BJ (cell line): ENCODE data around the gene MAL. TPM values are rescaled to one million over a fixed set of nuclear protein-coding genes. Genes with fewer than 3 reads are reported as not detected.

ENCODE experiments used
- CTCF ChIA-PET: fragments of 350-600 bp; formaldehyde crosslinking; extraction: SDS; loops from one replicate; lab custom pipeline; 2021; ENCODE audit warnings: antibody characterized with exemption, inconsistent platforms; lab: Yijun Ruan, JAX
- POLR2A ChIA-PET: fragments of 300-600 bp; sonication (Branson Sonifier 250); formaldehyde crosslinking; extraction: SDS; loops from one replicate; lab custom pipeline; 2021; ENCODE audit warnings: antibody characterized with exemption; lab: Charles Lee
- DNase-seq: peaks from one replicate; pipeline ENCODE4 v3.0.0-alpha.2; 2011; ENCODE audit warnings: low read depth
- H3K27me3 ChIP-seq: 2 replicates; pipeline ENCODE4 v1.6.0; 2011; ENCODE audit warnings: low read length; ENCODE audit not compliant: control insufficient read depth, insufficient read depth
- H3K36me3 ChIP-seq: 2 replicates; pipeline ENCODE4 v1.5.1; 2011; ENCODE audit warnings: low read length; ENCODE audit not compliant: control insufficient read depth, insufficient read depth
- H3K4me3 ChIP-seq: 2 replicates; pipeline ENCODE4 v1.5.1; 2011; ENCODE audit warnings: low read depth, mild to moderate bottlenecking, control low read depth, low read length
- CTCF ChIP-seq: IDR thresholded peaks from 2 replicates; pipeline ENCODE4 v1.5.1; 2011; ENCODE audit warnings: low read depth, mild to moderate bottlenecking, control low read depth, inconsistent platforms, low read length, moderate library complexity; ENCODE audit not compliant: insufficient read depth
- polyA plus RNA-seq: library from polyadenylated mRNA; depleted of rRNA; stranded (reverse); fragments of >200 nt; gene quantifications from 2 replicates; pipeline ENCODE4 v1.2.3, GENCODE V29; 2011

MAL gene
- polyA plus RNA-seq, 1 experiment = not detected

DNA sequence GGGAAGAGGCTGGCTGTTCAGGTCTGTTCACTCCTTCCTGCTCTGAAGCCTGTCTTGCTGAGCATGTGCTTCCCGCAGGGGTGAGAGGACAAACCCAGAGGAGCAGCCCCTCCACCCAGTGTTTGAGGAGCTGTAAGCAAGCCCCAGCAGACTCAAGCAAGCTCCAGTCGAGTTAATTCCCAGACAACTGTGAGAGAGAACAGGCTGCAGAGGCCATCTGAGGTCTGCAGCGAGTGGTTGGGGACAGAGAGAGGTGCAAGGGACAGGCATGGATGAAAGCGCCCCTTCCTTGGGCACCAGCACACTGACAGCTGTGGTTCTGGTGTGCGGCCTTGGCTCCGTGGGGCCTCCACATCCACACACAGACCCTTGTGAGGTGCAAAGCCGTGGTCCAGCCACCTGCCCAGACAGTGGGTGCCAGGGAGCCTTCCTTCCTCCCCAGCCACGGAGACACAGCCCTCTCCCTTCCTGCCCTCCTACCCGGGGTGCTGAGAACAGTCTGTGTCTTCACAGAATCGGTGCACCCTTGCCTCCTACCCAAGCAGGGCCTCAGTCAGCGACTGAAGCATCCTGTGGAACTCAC, 36.2 kb downstream of the MAL start:
- POLR2A ChIA-PET = no interaction called here
- no peak for DNase-seq
- peaks cover 8% of the 10 kb centered on the region for H3K27me3 ChIP-seq
- H3K36me3 ChIP-seq = no peaks in the 10 kb centered on the region
- CTCF ChIA-PET = interaction anchor here (2.4 kb wide), 1 partner anchor 14 kb away, joined by 10 read pairs; no protein-coding TSS in a partner anchor
- no peak overlapping the region for H3K4me3 ChIP-seq
- TF ChIP-seq CTCF = no peak

DNA sequence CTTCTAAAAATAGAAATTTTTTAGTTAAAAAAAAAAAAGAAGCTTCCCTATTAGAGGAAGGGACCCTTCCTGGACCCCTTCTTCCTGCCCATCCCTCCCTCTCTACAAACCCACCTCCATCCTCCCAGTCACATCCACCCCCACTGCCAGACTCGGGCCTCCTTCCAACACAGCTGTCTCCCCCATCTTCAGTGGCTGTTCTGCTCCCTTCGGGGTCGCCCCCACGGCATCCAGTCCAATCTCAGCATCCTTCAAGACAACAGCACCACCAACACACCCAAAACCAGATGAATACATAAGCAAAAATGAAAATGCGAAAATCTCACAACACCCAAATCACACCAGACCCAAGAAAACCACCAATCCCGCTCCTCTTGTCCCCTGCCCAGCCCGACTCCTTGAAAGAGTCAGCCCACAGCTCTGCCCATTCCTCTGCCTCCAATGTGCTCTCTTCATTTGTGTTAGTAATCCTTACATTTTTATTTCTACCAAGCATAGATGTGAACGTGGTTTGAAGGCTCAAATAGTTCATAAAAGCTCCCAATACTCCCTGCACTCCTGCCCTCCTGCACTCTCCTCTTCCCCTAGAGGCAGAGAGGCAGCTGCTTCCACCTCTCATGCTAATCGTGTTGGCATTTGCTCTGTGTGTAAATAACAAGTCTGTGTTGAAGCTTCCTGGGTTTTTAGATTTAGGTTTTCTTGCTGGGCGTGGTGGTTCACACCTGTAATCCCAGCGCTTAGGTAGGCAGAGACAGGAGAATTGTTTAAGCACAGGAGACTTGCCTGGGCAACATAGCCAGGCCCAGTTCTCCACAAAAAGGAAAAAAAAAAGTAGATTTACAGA, 37.0 kb downstream of the MAL start:
- Histone ChIP-seq H3K4me3 (no peak overlapping the region), H3K36me3 (no peaks in the 10 kb centered on the region), H3K27me3 (peaks cover 8% of the 10 kb centered on the region)
- no peak for DNase-seq
- TF ChIP-seq CTCF = no peak
- ChIA-PET POLR2A (no interaction called here), CTCF (interaction anchor here (0.7 to 2.4 kb wide), 2 partner anchors 13 to 16 kb away, joined by 3 to 10 read pairs; no protein-coding TSS in a partner anchor)

DNA sequence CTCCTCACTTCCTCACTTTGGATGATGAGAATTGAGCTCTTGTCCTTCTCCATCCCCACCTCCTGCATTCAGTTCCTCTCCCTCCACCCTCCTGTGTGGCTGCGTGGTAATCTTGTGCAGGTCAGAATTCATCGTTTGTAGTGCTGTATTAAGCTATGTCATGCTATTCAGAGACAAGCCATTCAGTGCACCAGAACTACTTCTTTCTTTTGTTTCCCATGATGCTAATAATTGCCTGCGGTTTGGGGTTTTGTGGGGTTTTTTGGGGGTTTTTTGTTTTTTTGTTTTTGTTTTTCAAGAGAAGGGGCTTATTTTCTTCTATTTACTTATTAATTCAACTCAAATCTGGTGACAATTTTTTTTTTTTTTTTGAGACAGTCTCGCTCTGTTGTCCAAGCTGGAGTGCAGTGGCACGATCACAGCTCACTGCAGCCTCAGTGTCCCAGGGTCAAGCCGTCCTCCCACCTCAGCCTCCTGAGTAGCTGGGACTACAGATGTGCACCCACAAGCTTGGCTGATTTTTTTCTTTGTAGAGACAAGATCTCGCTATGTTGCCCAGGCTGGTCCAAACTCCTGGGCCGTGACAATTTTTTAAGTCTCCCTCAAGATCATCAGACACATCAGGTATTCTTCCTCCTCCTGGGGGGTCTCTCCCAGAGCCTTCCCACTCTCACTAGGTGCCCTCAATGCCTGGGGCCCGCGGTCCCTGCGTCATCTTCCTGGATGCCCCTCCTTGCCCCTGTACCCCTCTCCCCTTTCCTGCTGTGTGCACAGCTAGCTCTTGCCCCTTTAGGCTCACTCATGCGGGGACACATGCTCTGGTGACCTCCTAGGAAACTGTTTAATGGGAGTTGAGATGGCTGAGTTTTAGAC, 37.8 kb downstream of the MAL start:
- CTCF ChIA-PET = interaction anchor here (0.7 to 2.4 kb wide), 2 partner anchors 13 to 15 kb away, joined by 3 to 10 read pairs; no protein-coding TSS in a partner anchor
- Histone ChIP-seq H3K4me3 (no peak overlapping the region), H3K36me3 (no peaks in the 10 kb centered on the region), H3K27me3 (peaks cover 8% of the 10 kb centered on the region)
- POLR2A ChIA-PET = no interaction called here
- no peak for TF ChIP-seq CTCF
- DNase-seq = no peak

GRCh38 chr2:95068256-95068655, 42.7 kb downstream of the MAL start:
- TF ChIP-seq CTCF = no peak
- no peak for DNase-seq
- POLR2A ChIA-PET = no interaction called here
- no peak overlapping the region for H3K4me3 ChIP-seq
- no peaks in the 10 kb centered on the region for H3K36me3 ChIP-seq
- H3K27me3 ChIP-seq = peaks cover 3% of the 10 kb centered on the region; the same call in 1 of the 2 replicates
- CTCF ChIA-PET = interaction anchor here (1.3 to 1.5 kb wide), 2 partner anchors 8 to 10 kb away, joined by 3 read pairs; no protein-coding TSS in a partner anchor
